Adipose tissue (tissue), 3 donors: ENCODE data around the gene MAP3K7CL. TPM values are rescaled to one million over a fixed set of nuclear protein-coding genes. Genes with fewer than 3 reads are reported as not detected.

Source experiments
- H3K27ac ChIP-seq: one replicate; pipeline ENCODE4 v1.5.1; 2013; ENCODE audit warnings: low read depth, low read length
- WGBS, 3 donors: extraction: QIAGEN DNeasy Blood & Tissue Kit; methylation state at CpG; one replicate each; pipeline ENCODE4 v1.1.7; 2013; 5-methylcytosine and 5-hydroxymethylcytosine counted together
- polyA plus RNA-seq, 3 donors: library from polyadenylated mRNA; stranded (reverse); fragments of 200-250 nt; gene quantifications; one replicate each; pipeline ENCODE4 v1.2.3, GENCODE V29; 2013
- donor health status: healthy with polysubstance abuse.
- donor health status: Bipolar disorder and iron deficiency.
- donor health status: healthy.

MAP3K7CL gene
- polyA plus RNA-seq, 3 donors, result 2.2 to 4.9 (median 3.3) TPM

DNA sequence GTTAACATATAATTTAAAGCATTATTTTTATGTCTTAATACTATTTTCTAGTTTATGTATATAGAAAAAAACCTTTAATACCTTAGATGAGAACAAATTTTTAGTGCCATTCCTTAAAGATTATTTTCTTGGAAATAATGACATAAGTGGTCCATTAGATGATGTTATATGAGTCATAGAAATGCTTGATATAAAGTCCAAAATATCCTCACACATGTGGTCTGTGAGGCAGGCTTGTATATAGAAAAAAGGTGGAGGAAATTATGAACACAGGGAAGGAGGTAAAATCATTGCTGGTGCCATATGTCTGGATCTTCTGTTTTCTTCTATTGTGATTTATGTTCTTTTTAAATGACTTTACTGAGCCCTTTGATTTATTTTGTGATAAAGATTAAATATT, 79.3 kb downstream of the MAP3K7CL start:
- H3K27ac ChIP-seq, result no peak overlapping the region

DNA sequence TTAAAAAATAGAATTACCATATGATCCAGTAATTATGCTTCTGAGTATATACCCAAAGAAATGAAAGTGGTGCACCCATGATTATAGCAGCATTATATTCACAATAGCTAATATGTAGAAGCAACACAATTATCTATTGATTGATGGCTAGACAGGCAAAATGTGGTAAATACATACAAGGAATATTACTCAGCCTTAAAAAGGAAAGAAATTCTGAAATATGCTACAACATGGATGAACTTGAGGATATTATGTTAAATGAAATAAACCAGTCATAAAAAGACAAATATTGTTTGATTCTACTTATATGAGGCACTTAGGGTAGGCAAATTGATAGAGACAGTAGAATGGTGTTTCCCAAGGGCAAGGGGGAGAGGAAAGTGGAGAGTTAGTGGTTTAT, 80.8 kb downstream of the MAP3K7CL start:
- H3K27ac ChIP-seq, result no peak overlapping the region

DNA sequence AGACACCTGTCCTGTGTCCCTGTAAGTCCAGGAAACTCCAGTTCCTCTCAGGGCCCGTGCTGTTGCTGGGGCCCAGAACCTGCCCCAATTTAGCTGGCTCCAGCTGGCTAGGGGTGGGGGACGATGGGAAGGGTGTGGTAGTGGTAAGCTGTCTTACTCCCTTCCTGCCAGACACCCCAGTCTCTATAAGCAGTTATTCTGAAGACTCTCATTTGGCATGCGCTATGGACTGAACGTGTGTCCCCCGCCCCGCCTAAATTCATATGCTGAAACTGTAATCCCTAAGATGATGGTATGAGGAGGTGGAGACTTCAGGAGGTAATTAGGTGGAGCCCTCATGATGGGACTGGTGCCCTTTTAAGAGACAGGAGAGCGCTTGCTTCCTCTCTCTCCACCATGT, 82.0 kb downstream of the MAP3K7CL start:
- 88 to 95% (median 88%) methylated on average over 7 of the region's 7 CpGs for WGBS, 3 donors
- H3K27ac ChIP-seq, result no peak overlapping the region

DNA sequence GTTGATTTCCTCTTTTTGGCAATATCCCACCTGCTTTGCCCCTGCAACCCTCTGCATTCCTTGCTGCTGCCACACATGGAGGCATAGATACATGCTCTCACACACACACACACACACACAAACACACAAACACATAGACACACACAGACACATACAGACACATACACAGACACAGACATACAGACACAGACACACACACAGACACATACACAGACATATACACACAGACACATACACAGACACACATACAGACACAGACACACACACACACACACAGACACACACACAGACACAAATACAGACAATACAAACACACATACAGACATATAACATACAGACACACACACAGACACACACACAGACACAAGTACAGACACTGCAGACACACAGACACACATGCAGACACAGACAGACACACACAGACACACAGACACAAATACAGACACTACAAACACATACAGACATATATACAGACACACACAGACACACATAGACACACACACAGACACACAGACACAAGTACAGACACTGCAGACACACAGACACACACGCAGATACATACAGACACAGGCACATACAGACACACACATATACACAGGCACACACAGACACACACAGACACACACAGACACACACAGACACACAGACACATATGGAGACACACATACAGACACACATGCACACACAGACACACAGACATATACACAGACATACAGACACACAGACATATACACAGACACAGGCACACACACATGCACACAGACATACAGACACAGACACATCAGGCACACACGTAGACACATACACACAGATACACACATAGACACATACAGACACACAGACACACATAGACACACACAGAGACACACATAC, 83.3 kb downstream of the MAP3K7CL start:
- no peak overlapping the region for H3K27ac ChIP-seq
- WGBS, 3 donors, result 76 to 92% (median 83%) methylated on average over 2 of the region's 2 CpGs

DNA sequence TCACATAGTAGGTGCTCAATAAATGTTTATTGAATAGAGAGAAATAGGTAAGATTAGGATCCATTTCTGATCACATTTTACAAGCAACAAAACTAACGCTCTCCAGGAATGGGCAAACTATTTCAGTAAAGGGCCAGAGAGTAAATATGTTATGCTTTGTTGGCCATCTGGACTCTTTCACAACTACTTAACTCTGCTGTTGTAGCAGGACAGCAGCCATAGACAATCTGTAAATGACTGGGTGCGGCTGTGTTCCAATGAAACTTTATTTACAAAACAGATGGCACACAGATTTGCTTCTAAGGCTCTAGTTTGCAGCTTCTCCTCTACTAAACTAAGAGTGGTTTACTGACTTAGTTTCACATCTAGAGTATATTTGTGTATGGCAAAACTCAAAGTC, 85.3 kb downstream of the MAP3K7CL start:
- no peak overlapping the region for H3K27ac ChIP-seq
- WGBS, 3 donors, result 41 to 81% (median 78%) methylated on average over 2 of the region's 2 CpGs

DNA sequence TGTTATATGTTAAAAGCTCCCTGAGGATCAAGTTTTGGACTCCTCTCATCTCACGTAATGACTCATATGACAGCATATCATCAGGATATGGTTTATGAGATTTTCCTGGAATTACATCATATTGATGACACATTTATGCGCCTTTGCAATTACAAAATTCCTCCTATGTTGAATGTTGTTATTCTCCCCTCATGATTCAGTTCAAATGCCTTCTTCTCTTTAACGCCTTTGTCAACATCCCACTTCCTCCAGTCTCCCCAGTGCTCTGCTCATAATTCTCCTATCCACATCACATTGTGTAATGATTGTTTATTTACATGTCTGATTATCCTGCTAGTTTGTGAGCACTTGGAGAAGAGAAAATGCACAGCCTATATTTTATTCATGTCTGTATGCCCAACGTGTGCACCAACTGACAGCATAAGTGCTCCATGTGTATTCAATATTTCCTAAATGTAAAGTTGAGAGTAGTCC, 87.4 kb downstream of the MAP3K7CL start:
- no peak overlapping the region for H3K27ac ChIP-seq
- WGBS, 3 donors, result 40 to 78% (median 42%) methylated on average over 4 of the region's 4 CpGs

DNA sequence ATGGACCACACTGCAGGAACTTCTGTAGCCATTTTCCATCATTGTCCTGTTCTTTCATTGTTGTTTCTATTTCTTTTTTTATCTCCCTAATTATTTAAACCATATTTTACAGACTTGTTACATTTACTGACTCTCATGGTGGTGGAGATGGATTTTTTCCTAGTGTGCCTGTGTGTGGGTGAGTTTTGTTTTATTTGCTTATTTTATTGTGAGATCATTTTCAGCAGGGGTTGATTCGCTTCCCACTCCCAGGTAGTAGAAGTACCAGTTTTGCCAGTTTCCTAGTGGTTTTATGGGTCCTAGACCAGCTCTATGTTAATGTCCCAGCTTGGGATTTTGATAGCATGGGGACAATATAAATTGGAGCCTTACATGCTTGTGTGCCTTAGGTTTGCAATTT, 88.3 kb downstream of the MAP3K7CL start:
- 48 to 98% (median 93%) methylated on average over 1 of the region's 1 CpG for whole genome bisulfite sequencing, 3 donors
- no peak overlapping the region for H3K27ac ChIP-seq

DNA sequence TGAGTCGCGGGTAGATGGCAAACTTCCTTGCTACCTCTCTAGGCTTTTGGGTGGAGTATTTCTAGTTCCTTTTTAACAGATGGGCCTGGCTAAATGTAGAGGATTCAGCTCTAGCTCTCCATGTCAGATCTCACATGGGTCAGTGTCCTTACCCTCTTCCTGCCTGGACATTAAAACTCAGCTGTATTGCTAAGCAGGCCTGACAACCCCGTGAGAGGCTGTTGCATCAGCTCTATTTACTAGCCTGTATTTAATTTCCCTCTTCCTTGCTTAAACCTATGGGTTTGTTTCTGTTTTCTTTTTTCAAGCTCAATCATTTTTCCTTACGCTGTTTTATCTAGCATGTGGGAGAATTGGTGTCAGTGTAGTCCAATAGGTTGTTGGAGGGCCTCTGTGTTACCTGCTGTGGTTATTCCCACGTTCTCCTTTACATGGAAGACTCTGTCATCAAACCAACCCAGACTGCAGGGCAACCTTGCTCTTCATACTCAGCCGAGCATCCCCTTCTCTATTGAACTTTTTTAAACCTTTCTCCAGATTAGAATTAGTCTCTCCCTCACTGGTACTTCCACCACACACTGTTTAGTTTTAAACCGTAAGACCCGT, 88.8 kb downstream of the MAP3K7CL start:
- 60 to 89% (median 86%) methylated on average over 8 of the region's 8 CpGs for WGBS, 3 donors
- no peak overlapping the region for H3K27ac ChIP-seq

DNA sequence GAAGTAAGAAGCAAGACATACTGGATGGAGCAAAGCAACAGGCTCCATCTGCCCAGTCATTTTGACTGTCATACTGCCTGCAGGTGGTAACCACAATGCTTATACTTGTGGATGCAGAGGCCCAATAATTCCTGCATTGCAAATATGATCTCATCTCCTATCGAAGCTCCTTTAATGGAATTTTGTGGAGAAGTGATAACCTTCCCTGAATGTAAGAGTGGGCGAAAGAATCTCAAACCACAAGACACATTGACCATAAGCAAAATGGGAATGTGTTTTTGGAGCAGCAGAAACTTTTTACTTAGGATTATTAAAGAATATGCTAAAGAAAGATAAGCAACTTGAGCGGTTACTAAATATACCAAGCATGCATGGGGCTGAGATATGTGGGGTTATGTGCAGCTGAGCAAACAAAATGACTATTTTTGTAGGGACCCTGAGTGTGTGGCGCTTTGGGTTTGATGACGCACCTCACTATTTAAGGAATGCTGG, 90.9 kb downstream of the MAP3K7CL start:
- no peak overlapping the region for H3K27ac ChIP-seq
- WGBS, 3 donors, result 54 to 92% (median 92%) methylated on average over 5 of the region's 5 CpGs

DNA sequence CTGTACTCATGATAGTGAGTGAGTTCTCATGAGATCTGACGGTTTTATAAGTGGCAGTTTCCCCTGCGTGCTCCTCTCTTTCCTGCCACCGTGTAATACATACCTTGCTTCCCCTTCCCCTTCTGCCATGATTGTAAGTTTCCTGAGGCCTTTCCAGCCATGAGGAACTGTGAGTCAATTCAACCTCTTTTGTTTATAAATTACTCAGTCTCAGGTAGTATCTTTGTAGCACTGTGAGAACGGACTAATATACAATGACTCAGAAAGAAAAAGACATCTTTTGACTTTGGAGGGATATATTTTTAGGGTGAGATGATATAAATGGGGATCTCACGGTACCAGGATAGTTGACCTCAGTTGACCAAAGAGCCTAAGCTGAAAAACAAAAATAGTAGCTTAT, 93.6 kb downstream of the MAP3K7CL start:
- H3K27ac ChIP-seq, result no peak overlapping the region
- WGBS, 3 donors, result 74 to 92% (median 75%) methylated on average over 5 of the region's 5 CpGs

Other genes starting within 250 kb of the MAP3K7CL start
- gene LTN1, start 137.8 kb upstream of the MAP3K7CL start, polyA plus RNA-seq, result 1 to 10 TPM; 5.1 to 5.4 (median 5.4) TPM
- gene RWDD2B, start 111.3 kb upstream of the MAP3K7CL start, polyA plus RNA-seq, result 10 to 100 TPM; 13.2 to 15.5 (median 14.9) TPM
- 10 to 100 TPM; 21.0 to 31.7 (median 29.7) TPM for gene USP16, start 106.0 kb upstream of the MAP3K7CL start, polyA plus RNA-seq
- 100 to 1,000 TPM in 1 of 3 donors, 10 to 100 TPM in 2; 91.5 to 119 (median 94.0) TPM for gene CCT8, start 57.0 kb upstream of the MAP3K7CL start, polyA plus RNA-seq
- 10 to 100 TPM in 1 of 3 donors, 1 to 10 TPM in 2; 4.8 to 15.3 (median 9.2) TPM for gene BACH1, start 168.3 kb downstream of the MAP3K7CL start, polyA plus RNA-seq